GM23338 (cell line): ENCODE data around the gene CPA1.

Experiments
- EZH2 ChIP-seq: fragments of 200-600 bp; sonication (generic); IDR thresholded peaks from one replicate; pipeline ENCODE4 v1.8.0; 2017; ENCODE audit warnings: antibody characterized with exemption, mild to moderate bottlenecking, low read depth; ENCODE audit not compliant: unreplicated experiment
- TF ChIP-seq, protein P1 (sequence below), 2 experiments: fragments of 200-600 bp in 1 of 2; sonication (generic) in 1 of 2; conservative IDR thresholded peaks; 2 replicates each; pipeline versions ENCODE4 v1.5.1 to v1.6.1; 2016 to 2017; ENCODE audit warnings: antibody characterized with exemption in 2 of 2, low read depth in 2 of 2, mild to moderate bottlenecking in 2 of 2, moderate library complexity in 1 of 2

DNA sequence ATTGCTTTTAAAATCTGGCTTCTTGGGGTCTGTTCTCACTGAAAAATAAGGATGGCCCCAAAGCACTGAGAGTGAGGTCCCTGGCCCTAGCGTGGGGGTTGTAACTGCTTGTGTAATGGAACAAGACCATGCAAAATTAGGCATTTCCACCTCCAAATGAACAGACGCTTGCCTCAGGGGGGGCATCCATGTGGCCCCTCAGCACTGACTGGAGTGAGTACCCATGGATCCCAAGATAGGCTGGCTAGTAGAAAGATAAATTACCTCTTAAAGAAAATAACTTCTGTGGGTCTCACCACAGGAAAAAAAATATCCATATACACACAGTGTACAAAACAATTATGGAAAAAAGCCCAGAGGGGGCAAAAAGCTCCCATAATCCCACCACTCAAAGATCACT, 15.2 kb upstream of the CPA1 start:
- no peak for TF ChIP-seq EZH2
- TF ChIP-seq, protein P1, sequence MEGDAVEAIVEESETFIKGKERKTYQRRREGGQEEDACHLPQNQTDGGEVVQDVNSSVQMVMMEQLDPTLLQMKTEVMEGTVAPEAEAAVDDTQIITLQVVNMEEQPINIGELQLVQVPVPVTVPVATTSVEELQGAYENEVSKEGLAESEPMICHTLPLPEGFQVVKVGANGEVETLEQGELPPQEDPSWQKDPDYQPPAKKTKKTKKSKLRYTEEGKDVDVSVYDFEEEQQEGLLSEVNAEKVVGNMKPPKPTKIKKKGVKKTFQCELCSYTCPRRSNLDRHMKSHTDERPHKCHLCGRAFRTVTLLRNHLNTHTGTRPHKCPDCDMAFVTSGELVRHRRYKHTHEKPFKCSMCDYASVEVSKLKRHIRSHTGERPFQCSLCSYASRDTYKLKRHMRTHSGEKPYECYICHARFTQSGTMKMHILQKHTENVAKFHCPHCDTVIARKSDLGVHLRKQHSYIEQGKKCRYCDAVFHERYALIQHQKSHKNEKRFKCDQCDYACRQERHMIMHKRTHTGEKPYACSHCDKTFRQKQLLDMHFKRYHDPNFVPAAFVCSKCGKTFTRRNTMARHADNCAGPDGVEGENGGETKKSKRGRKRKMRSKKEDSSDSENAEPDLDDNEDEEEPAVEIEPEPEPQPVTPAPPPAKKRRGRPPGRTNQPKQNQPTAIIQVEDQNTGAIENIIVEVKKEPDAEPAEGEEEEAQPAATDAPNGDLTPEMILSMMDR (conservative IDR thresholded peaks at IDR 0.05; ENCODE audit: low read depth in 2 of 2) = no peak
